Measurements from ENCODE around the gene HAVCR1. TPM values are rescaled to one million over a fixed set of nuclear protein-coding genes. Genes with fewer than 3 reads are reported as not detected.
A peak's percentile ranks its signal among the peaks of the same experiment; 100 is the strongest.

Gene HAVCR1
- total and polyA plus RNA-seq, 2 experiments from 2014 or later, result not detected

DNA sequence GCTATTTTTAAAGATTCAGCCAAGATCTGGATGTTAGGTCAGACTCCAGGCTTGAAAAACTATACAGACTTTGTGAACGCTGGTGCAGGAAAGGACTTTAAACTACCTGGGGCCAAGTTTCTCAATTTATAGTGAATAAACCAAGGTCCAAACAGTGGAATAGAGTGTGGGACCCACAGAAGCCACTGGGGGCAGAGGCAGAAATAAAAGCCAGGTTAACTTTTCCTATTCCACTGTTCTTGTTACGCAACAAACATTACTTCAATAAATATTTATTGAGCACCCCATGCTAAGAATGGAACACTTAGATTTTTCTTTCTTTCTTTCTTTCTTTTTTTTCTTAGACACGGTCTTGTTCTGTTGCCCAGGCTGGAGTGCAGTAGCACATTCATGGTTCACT is 11.0 kb upstream of the HAVCR1 start:
- no peak overlapping the region for H3K4me3 Mint-ChIP-seq
- ATAC-seq, result peak; percentile 27; the same call in 1 of the 3 replicates
- no peak overlapping the region for H3K4me2 ChIP-seq
- DNase-seq (ENCODE audit: low spot score), result peak; percentile 21
- no peak overlapping the region for H3K4me3 ChIP-seq
- no peaks in the 10 kb centered on the region for H3K4me1 ChIP-seq (ENCODE audit: insufficient read depth)
- H3F3A ChIP-seq (replicated peaks; ENCODE audit: low read depth), result no peaks in the 10 kb centered on the region
- H3K79me2 ChIP-seq (replicated peaks; ENCODE audit: insufficient read depth), result no peaks in the 10 kb centered on the region
- H3K27me3 ChIP-seq (ENCODE audit: insufficient read depth), result no peaks in the 10 kb centered on the region
- H3K36me3 ChIP-seq (ENCODE audit: insufficient read depth), result no peaks in the 10 kb centered on the region
- no peak overlapping the region for H3K27ac Mint-ChIP-seq
- H4K20me1 ChIP-seq (replicated peaks; ENCODE audit: insufficient read depth), result no peaks in the 10 kb centered on the region
- TF ChIP-seq, protein P1, sequence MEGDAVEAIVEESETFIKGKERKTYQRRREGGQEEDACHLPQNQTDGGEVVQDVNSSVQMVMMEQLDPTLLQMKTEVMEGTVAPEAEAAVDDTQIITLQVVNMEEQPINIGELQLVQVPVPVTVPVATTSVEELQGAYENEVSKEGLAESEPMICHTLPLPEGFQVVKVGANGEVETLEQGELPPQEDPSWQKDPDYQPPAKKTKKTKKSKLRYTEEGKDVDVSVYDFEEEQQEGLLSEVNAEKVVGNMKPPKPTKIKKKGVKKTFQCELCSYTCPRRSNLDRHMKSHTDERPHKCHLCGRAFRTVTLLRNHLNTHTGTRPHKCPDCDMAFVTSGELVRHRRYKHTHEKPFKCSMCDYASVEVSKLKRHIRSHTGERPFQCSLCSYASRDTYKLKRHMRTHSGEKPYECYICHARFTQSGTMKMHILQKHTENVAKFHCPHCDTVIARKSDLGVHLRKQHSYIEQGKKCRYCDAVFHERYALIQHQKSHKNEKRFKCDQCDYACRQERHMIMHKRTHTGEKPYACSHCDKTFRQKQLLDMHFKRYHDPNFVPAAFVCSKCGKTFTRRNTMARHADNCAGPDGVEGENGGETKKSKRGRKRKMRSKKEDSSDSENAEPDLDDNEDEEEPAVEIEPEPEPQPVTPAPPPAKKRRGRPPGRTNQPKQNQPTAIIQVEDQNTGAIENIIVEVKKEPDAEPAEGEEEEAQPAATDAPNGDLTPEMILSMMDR (conservative IDR thresholded peaks at IDR 0.05; ENCODE audit: low read depth in 2 of 2), result peak in 1 of 2 experiments; percentile 26; a peak in 1 of 4 replicates
- TF ChIP-seq CREB1 (CRISPR knock-in tag; IDR thresholded peaks at IDR 0.05; ENCODE audit: low read depth) (no peak), ZNF114 (CRISPR knock-in tag; IDR thresholded peaks at IDR 0.05) (no peak), EZH2 (IDR thresholded peaks at IDR 0.05; ENCODE audit: low read depth, unreplicated experiment) (no peak)
- H3K36me3 Mint-ChIP-seq (ENCODE audit: low read depth), result no peaks in the 10 kb centered on the region
- no peak overlapping the region for H3K27ac ChIP-seq (ENCODE audit: low read depth)
- peaks cover under 1% of the 10 kb centered on the region; the same call in 2 of the 3 replicates for H3K9me3 Mint-ChIP-seq
- no peaks in the 10 kb centered on the region for H3K4me1 Mint-ChIP-seq
- H3K27me3 Mint-ChIP-seq (ENCODE audit: insufficient read depth, low read depth, poor library complexity), result peaks cover 4% of the 10 kb centered on the region
- H3K9me2 ChIP-seq (ENCODE audit: insufficient read depth), result no peaks in the 10 kb centered on the region
- 0 out of 2 replicates have a peak overlapping the region, but pooled peaks have one; percentile 6 for H2AFZ ChIP-seq

DNA sequence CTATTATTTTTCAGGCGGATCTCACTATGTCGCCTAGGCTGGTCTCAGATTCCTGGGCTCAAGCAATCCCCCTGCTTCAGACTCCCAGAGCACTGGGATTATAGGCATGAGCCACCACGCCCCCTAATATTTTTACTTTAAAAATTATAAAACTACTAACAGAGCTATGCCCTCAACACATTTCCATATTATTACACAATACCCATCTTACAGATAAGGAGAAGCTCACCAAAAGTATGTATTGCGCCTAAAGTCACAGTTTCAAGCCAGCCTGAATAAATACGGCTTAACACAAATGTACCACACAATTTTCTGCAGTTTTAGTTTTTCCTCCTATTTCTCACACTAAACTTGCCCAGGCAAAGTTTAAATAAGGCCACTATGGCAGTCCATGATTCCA is 9.9 kb upstream of the HAVCR1 start:
- Mint-ChIP-seq H3K36me3 (ENCODE audit: low read depth) (no peaks in the 10 kb centered on the region), H3K4me3 (no peak overlapping the region), H3K27me3 (ENCODE audit: insufficient read depth, low read depth, poor library complexity) (peaks cover 6% of the 10 kb centered on the region), H3K9me3 (peaks cover 6% of the 10 kb centered on the region; the same call in 2 of the 3 replicates), H3K4me1 (no peaks in the 10 kb centered on the region), H3K27ac (no peak overlapping the region)
- no peak for TF ChIP-seq POLR2AphosphoS5 (IDR thresholded peaks at IDR 0.05; ENCODE audit: low read depth)
- TF ChIP-seq, protein P1 (conservative IDR thresholded peaks at IDR 0.05; ENCODE audit: low read depth in 2 of 2), result no peak
- TF ChIP-seq CREB1 (CRISPR knock-in tag; IDR thresholded peaks at IDR 0.05; ENCODE audit: low read depth), result no peak
- TF ChIP-seq EZH2 (IDR thresholded peaks at IDR 0.05; ENCODE audit: low read depth, unreplicated experiment), result no peak
- Histone ChIP-seq H3K27me3 (ENCODE audit: insufficient read depth) (no peaks in the 10 kb centered on the region), H3K4me2 (no peak overlapping the region), H4K20me1 (replicated peaks; ENCODE audit: insufficient read depth) (no peaks in the 10 kb centered on the region), H3F3A (replicated peaks; ENCODE audit: low read depth) (no peaks in the 10 kb centered on the region), H3K9me2 (ENCODE audit: insufficient read depth) (no peaks in the 10 kb centered on the region), H3K4me3 (no peak overlapping the region), H2AFZ (no peak overlapping the region), H3K27ac (ENCODE audit: low read depth) (no peak overlapping the region), H3K36me3 (ENCODE audit: insufficient read depth) (no peaks in the 10 kb centered on the region), H3K79me2 (replicated peaks; ENCODE audit: insufficient read depth) (no peaks in the 10 kb centered on the region), H3K4me1 (ENCODE audit: insufficient read depth) (no peaks in the 10 kb centered on the region)
- DNase-seq (ENCODE audit: low spot score), result no peak
- no peak for ATAC-seq

DNA sequence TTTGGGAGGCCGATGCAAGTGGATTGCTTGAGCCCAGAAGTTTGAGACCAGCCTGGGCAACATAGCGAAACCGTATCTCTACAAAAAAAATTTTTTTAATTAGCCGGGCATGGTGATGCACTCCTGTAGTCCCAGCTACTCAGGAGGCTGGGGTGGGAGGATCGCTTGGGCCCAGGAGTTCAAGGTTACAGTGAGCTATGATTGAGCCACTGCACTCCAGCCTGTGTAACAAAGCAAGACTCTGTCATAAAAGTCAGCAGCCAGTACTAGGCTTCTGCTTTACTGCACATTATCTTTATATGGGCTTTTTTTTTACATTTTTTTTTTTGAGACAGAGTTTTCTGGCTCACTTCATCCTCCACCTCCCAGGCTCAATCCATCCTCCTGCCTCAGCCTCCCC is 9.4 kb upstream of the HAVCR1 start:
- Histone ChIP-seq H3K4me3 (no peak overlapping the region), H3K36me3 (ENCODE audit: insufficient read depth) (no peaks in the 10 kb centered on the region), H3K27me3 (ENCODE audit: insufficient read depth) (no peaks in the 10 kb centered on the region), H3K4me2 (no peak overlapping the region), H3F3A (replicated peaks; ENCODE audit: low read depth) (no peaks in the 10 kb centered on the region), H3K79me2 (replicated peaks; ENCODE audit: insufficient read depth) (no peaks in the 10 kb centered on the region), H3K9me2 (ENCODE audit: insufficient read depth) (no peaks in the 10 kb centered on the region), H4K20me1 (replicated peaks; ENCODE audit: insufficient read depth) (no peaks in the 10 kb centered on the region), H3K4me1 (ENCODE audit: insufficient read depth) (no peaks in the 10 kb centered on the region), H2AFZ (no peak overlapping the region), H3K27ac (ENCODE audit: low read depth) (no peak overlapping the region)
- ATAC-seq, result no peak
- no peaks in the 10 kb centered on the region for H3K4me1 Mint-ChIP-seq
- peaks cover 6% of the 10 kb centered on the region; the same call in 2 of the 3 replicates for H3K9me3 Mint-ChIP-seq
- H3K36me3 Mint-ChIP-seq (ENCODE audit: low read depth), result no peaks in the 10 kb centered on the region
- peaks cover 8% of the 10 kb centered on the region for H3K27me3 Mint-ChIP-seq (ENCODE audit: insufficient read depth, low read depth, poor library complexity)
- H3K4me3 Mint-ChIP-seq, result no peak overlapping the region
- no peak for DNase-seq (ENCODE audit: low spot score)
- H3K27ac Mint-ChIP-seq, result no peak overlapping the region
- TF ChIP-seq, protein P2, sequence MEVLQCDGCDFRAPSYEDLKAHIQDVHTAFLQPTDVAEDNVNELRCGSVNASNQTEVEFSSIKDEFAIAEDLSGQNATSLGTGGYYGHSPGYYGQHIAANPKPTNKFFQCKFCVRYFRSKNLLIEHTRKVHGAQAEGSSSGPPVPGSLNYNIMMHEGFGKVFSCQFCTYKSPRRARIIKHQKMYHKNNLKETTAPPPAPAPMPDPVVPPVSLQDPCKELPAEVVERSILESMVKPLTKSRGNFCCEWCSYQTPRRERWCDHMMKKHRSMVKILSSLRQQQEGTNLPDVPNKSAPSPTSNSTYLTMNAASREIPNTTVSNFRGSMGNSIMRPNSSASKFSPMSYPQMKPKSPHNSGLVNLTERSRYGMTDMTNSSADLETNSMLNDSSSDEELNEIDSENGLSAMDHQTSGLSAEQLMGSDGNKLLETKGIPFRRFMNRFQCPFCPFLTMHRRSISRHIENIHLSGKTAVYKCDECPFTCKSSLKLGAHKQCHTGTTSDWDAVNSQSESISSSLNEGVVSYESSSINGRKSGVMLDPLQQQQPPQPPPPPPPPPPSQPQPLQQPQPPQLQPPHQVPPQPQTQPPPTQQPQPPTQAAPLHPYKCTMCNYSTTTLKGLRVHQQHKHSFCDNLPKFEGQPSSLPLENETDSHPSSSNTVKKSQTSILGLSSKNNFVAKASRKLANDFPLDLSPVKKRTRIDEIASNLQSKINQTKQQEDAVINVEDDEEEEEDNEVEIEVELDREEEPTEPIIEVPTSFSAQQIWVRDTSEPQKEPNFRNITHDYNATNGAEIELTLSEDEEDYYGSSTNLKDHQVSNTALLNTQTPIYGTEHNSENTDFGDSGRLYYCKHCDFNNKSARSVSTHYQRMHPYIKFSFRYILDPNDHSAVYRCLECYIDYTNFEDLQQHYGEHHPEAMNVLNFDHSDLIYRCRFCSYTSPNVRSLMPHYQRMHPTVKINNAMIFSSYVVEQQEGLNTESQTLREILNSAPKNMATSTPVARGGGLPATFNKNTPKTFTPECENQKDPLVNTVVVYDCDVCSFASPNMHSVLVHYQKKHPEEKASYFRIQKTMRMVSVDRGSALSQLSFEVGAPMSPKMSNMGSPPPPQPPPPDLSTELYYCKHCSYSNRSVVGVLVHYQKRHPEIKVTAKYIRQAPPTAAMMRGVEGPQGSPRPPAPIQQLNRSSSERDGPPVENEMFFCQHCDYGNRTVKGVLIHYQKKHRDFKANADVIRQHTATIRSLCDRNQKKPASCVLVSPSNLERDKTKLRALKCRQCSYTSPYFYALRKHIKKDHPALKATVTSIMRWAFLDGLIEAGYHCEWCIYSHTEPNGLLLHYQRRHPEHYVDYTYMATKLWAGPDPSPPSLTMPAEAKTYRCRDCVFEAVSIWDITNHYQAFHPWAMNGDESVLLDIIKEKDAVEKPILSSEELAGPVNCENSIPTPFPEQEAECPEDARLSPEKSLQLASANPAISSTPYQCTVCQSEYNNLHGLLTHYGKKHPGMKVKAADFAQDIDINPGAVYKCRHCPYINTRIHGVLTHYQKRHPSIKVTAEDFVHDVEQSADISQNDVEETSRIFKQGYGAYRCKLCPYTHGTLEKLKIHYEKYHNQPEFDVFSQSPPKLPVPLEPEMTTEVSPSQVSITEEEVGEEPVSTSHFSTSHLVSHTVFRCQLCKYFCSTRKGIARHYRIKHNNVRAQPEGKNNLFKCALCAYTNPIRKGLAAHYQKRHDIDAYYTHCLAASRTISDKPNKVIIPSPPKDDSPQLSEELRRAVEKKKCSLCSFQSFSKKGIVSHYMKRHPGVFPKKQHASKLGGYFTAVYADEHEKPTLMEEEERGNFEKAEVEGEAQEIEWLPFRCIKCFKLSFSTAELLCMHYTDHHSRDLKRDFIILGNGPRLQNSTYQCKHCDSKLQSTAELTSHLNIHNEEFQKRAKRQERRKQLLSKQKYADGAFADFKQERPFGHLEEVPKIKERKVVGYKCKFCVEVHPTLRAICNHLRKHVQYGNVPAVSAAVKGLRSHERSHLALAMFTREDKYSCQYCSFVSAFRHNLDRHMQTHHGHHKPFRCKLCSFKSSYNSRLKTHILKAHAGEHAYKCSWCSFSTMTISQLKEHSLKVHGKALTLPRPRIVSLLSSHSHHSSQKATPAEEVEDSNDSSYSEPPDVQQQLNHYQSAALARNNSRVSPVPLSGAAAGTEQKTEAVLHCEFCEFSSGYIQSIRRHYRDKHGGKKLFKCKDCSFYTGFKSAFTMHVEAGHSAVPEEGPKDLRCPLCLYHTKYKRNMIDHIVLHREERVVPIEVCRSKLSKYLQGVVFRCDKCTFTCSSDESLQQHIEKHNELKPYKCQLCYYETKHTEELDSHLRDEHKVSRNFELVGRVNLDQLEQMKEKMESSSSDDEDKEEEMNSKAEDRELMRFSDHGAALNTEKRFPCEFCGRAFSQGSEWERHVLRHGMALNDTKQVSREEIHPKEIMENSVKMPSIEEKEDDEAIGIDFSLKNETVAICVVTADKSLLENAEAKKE (CRISPR knock-in tag; IDR thresholded peaks at IDR 0.05), result no peak
